Activated T-cell treated with anti-CD3 and anti-CD28 coated beads, Interleukin-2, amount 50 U/mL, for 4 hours (primary cell): ENCODE data around the gene DBH. TPM values are rescaled to one million over a fixed set of nuclear protein-coding genes. Genes with fewer than 3 reads are reported as not detected.

Source experiments
- ATAC-seq, 2 donors: fragments of 200-7000 bp; cut with Tn5 transposase; one replicate each; pipeline ENCODE4 v1.10.0; 2021
- DNase-seq: peaks from one replicate; pipeline ENCODE4 v3.0.0-alpha.2; 2020
- H3K27me3 Mint-ChIP-seq: one replicate; pipeline ENCODE4 v1.8.0; 2021; ENCODE audit warnings: low read depth, mixed read lengths
- H3K36me3 Mint-ChIP-seq: one replicate; pipeline ENCODE4 v1.8.0; 2022; ENCODE audit warnings: mixed read lengths; ENCODE audit not compliant: insufficient read depth
- H3K4me1 Mint-ChIP-seq: one replicate; pipeline ENCODE4 v1.8.0; 2021; ENCODE audit warnings: low read depth, mixed read lengths
- H3K4me3 Mint-ChIP-seq: one replicate; pipeline ENCODE4 v1.8.0; 2021; ENCODE audit warnings: mild to moderate bottlenecking, moderate library complexity, mixed read lengths
- H3K9me3 Mint-ChIP-seq: one replicate; pipeline ENCODE4 v1.8.0; 2021; ENCODE audit warnings: mixed read lengths
- total RNA-seq, 3 donors: library from RNA; stranded (reverse); gene quantifications; one replicate each; pipeline ENCODE4 v1.2.1, GENCODE V29; 2021

DBH gene
- total RNA-seq, 3 donors from 2014 or later: not detected

- peaks cover 5% of the 10 kb centered on the region for H3K27me3 Mint-ChIP-seq
- H3K4me1 Mint-ChIP-seq: no peaks in the 10 kb centered on the region
- no peaks in the 10 kb centered on the region for H3K36me3 Mint-ChIP-seq
- H3K4me3 Mint-ChIP-seq: no peak overlapping the region
- DNase-seq (no peak), ATAC-seq (no peak)
- H3K9me3 Mint-ChIP-seq: no peaks in the 10 kb centered on the region
Measured at GRCh38 chr9:133639613-133640012, 3.5 kb downstream of the DBH start.

GRCh38 chr9:133640160-133640559 is 4.0 kb downstream of the DBH start:
- DNase-seq (no peak), ATAC-seq (no peak)
- Mint-ChIP-seq H3K4me1 (no peaks in the 10 kb centered on the region), H3K27me3 (peaks cover 4% of the 10 kb centered on the region), H3K36me3 (no peaks in the 10 kb centered on the region), H3K4me3 (no peak overlapping the region), H3K9me3 (no peaks in the 10 kb centered on the region)

- Mint-ChIP-seq H3K4me1 (no peaks in the 10 kb centered on the region), H3K36me3 (no peaks in the 10 kb centered on the region), H3K27me3 (peaks cover 4% of the 10 kb centered on the region), H3K4me3 (no peak overlapping the region), H3K9me3 (no peaks in the 10 kb centered on the region)
- no peak for DNase-seq
- no peak for ATAC-seq
Measured at GRCh38 chr9:133640580-133641395, 4.6 kb downstream of the DBH start.

GRCh38 chr9:133641396-133641655 is 5.2 kb downstream of the DBH start:
- no peaks in the 10 kb centered on the region for H3K36me3 Mint-ChIP-seq
- peaks cover 4% of the 10 kb centered on the region for H3K27me3 Mint-ChIP-seq
- DNase-seq: no peak
- H3K9me3 Mint-ChIP-seq: no peaks in the 10 kb centered on the region
- no peak overlapping the region for H3K4me3 Mint-ChIP-seq
- ATAC-seq: no peak
- no peaks in the 10 kb centered on the region for H3K4me1 Mint-ChIP-seq

- ATAC-seq (no peak), DNase-seq (no peak)
- H3K9me3 Mint-ChIP-seq: no peaks in the 10 kb centered on the region
- H3K4me1 Mint-ChIP-seq: no peaks in the 10 kb centered on the region
- no peaks in the 10 kb centered on the region for H3K36me3 Mint-ChIP-seq
- no peak overlapping the region for H3K4me3 Mint-ChIP-seq
- H3K27me3 Mint-ChIP-seq: peaks cover 4% of the 10 kb centered on the region
Measured at GRCh38 chr9:133641861-133642595, 5.9 kb downstream of the DBH start.

GRCh38 chr9:133642708-133643361 is 6.7 kb downstream of the DBH start:
- no peak for ATAC-seq
- H3K27me3 Mint-ChIP-seq: peaks cover 6% of the 10 kb centered on the region
- H3K9me3 Mint-ChIP-seq: no peaks in the 10 kb centered on the region
- no peaks in the 10 kb centered on the region for H3K36me3 Mint-ChIP-seq
- DNase-seq: no peak
- H3K4me1 Mint-ChIP-seq: peaks cover 2% of the 10 kb centered on the region
- H3K4me3 Mint-ChIP-seq: no peak overlapping the region

GRCh38 chr9:133643362-133643755 is 7.2 kb downstream of the DBH start:
- H3K4me3 Mint-ChIP-seq: no peak overlapping the region
- no peaks in the 10 kb centered on the region for H3K36me3 Mint-ChIP-seq
- peaks cover 2% of the 10 kb centered on the region for H3K4me1 Mint-ChIP-seq
- DNase-seq (no peak), ATAC-seq (no peak)
- H3K27me3 Mint-ChIP-seq: peaks cover 6% of the 10 kb centered on the region
- no peaks in the 10 kb centered on the region for H3K9me3 Mint-ChIP-seq

GRCh38 chr9:133643978-133644760 is 8.0 kb downstream of the DBH start:
- Mint-ChIP-seq H3K27me3 (peaks cover 6% of the 10 kb centered on the region), H3K4me3 (no peak overlapping the region), H3K9me3 (no peaks in the 10 kb centered on the region), H3K36me3 (no peaks in the 10 kb centered on the region), H3K4me1 (peaks cover 2% of the 10 kb centered on the region)
- ATAC-seq (no peak), DNase-seq (no peak)

- ATAC-seq (peak in 1 of 2 donors; percentile 18), DNase-seq (no peak)
- Mint-ChIP-seq H3K36me3 (no peaks in the 10 kb centered on the region), H3K4me1 (peaks cover 2% of the 10 kb centered on the region), H3K27me3 (peaks cover 10% of the 10 kb centered on the region), H3K9me3 (no peaks in the 10 kb centered on the region), H3K4me3 (no peak overlapping the region)
Measured at GRCh38 chr9:133645021-133645765, 9.0 kb downstream of the DBH start.

GRCh38 chr9:133647148-133647547 is 11.0 kb downstream of the DBH start:
- no peaks in the 10 kb centered on the region for H3K36me3 Mint-ChIP-seq
- no peak for ATAC-seq
- DNase-seq: no peak
- peaks cover 14% of the 10 kb centered on the region for H3K27me3 Mint-ChIP-seq
- H3K4me3 Mint-ChIP-seq: no peak overlapping the region
- H3K4me1 Mint-ChIP-seq: peaks cover 2% of the 10 kb centered on the region
- no peaks in the 10 kb centered on the region for H3K9me3 Mint-ChIP-seq

- peaks cover 18% of the 10 kb centered on the region for H3K27me3 Mint-ChIP-seq
- H3K4me3 Mint-ChIP-seq: no peak overlapping the region
- DNase-seq: no peak
- peaks cover 2% of the 10 kb centered on the region for H3K4me1 Mint-ChIP-seq
- no peak for ATAC-seq
- no peaks in the 10 kb centered on the region for H3K36me3 Mint-ChIP-seq
- H3K9me3 Mint-ChIP-seq: no peaks in the 10 kb centered on the region
Measured at GRCh38 chr9:133647765-133648469, 11.8 kb downstream of the DBH start.

- no peak for ATAC-seq
- H3K36me3 Mint-ChIP-seq: no peaks in the 10 kb centered on the region
Measured at GRCh38 chr9:133649194-133649593, 13.0 kb downstream of the DBH start.

GRCh38 chr9:133650026-133650425 is 13.9 kb downstream of the DBH start:
- ATAC-seq (no peak), DNase-seq (no peak)
- no peak overlapping the region for H3K4me3 Mint-ChIP-seq
- no peaks in the 10 kb centered on the region for H3K9me3 Mint-ChIP-seq
- peaks cover 2% of the 10 kb centered on the region for H3K4me1 Mint-ChIP-seq
- H3K27me3 Mint-ChIP-seq: peaks cover 27% of the 10 kb centered on the region
- no peaks in the 10 kb centered on the region for H3K36me3 Mint-ChIP-seq

More at GRCh38 chr9:133649194-133649593, 13.0 kb downstream of the DBH start:
- Mint-ChIP-seq H3K4me3 (no peak overlapping the region), H3K4me1 (peaks cover 2% of the 10 kb centered on the region), H3K9me3 (no peaks in the 10 kb centered on the region), H3K27me3 (peaks cover 24% of the 10 kb centered on the region)
- no peak for DNase-seq
